HG03097 (cell line): ENCODE measurements around the gene KSR2.

ENCODE experiments used
- ATAC-seq: cut with Tn5 transposase; IDR thresholded peaks from one replicate; pipeline ENCODE4 v1.9.1; 2021; ENCODE audit not compliant: unreplicated experiment, low FRiP score

KSR2 gene

DNA sequence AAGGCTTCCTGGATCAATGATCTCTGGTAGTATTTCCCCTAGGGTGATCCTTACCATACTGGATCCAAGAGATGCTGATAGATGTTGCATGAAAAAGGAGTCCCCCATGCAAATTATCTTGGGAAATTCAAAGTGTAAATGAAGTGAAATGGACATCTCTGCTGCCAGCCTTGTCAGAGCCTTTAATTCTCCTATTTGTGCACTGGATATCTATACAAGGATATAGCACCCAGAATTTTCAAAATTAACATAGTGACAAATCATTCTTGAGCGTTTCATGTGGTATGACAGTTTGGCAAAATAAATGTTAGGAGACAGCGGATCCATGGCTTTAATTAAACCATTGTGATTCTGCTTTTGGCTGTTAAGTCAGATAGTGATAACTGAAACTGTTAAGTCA, 260.9 kb downstream of the KSR2 start:
- ATAC-seq = no peak

DNA sequence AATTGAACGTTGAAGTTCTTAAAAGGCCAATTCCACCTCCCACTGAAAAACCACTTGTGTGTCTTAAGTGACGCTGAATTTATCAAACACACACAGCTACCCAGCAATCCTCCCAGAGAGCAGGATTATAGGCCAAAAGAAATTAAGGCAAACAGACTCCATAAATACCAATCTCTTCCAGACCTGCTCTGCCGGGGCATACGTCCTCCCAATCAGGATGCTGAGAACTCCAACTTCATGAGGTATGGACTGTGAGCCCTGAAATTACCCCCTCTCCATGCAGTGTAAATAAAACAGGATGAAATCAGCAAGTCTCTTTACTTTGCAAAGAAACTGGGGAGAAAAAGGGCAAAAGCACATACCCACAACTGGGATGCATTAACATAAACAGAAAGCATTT, 265.2 kb downstream of the KSR2 start:
- ATAC-seq = no peak

DNA sequence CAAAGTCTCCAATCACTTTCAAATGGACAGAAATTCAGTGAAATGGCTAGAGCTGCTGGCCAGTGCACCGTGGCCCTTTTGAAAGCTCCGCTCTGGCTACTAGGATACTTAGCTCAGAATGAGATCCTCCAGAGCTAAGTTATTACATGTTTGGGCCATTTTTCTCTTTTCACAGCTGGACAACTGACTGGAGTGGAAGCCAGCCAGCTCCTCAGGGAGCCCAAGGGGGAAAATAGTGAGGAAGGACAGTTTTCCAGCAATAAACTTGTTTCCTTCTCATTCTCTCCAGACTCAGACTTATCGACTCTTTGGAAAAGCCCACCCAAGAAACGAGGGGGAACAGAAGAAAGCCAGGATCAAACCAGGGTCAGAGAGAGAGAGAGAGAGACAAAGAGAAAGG, 266.0 kb downstream of the KSR2 start:
- ATAC-seq = no peak

DNA sequence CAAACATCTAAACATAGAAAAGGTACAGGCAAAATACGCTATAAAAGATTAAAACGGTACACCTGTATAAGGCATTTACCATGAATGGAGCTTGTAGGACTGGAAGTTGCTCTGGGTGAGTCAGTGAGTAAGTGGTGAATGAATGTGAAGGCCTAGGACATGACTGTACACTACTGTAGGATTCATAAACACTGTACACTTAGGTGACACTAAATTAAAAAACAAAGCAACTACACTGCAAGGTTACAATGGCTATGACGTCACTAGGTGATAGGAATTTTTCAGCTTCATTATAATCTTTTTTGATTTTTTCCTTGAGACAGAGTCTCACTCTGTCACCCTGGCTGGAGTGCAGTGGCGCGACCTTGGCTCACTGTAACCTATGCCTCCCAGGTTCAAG, 269.2 kb downstream of the KSR2 start:
- ATAC-seq = no peak

DNA sequence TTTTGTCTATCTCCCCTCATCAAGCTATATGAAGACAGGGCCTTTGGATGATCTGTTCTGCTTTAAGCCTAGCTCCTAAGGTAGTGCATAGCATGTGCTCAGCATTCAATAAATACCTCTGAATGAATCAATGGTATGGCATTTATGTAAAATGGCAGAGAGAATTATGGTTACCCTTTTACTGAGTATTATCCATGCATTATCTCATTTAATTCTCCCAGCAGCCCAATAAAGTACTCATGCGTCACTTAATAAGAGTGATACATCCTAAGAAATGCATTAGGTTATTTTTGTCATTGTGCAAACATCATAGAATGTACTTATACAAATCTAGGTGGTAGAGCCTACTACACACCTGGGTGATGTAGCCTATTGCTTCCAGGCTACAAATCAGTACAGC, 269.7 kb downstream of the KSR2 start:
- no peak for ATAC-seq

DNA sequence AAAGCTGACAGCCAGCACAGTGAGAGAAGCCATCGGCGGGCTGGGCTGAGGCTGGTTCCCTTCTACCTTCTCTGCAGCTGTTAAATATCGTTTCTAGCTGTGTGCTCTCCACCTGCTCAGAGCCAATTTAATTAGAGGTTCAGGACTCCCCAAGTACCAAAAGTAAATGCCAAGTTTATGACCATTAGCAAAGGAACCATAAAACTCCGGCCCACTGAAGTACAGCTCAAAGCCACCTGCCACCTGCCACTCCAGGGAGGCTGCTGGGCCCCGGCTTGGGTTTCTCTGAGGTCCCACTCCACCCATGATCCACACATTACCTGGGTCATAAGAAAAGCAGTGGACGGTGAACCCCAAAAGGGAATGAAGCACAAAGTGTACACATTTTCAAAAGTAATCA, 272.8 kb downstream of the KSR2 start:
- ATAC-seq = no peak

DNA sequence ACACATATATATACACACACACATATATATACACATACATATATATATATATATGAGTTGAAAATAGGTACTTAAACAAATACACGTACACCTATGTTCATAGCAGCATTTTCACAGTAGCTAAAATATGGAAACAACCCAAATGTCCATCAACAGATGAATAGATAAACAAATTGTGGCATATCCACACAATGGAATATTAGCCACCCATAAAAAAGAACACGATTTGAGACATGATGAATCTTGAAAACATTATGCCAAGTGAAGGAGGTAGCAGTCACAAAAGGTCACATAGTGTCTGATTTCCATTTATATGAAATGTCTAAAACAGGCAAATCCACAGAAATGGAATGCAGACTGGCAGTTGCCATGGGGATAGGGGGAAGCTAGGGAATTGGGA, 276.3 kb downstream of the KSR2 start:
- ATAC-seq = no peak

DNA sequence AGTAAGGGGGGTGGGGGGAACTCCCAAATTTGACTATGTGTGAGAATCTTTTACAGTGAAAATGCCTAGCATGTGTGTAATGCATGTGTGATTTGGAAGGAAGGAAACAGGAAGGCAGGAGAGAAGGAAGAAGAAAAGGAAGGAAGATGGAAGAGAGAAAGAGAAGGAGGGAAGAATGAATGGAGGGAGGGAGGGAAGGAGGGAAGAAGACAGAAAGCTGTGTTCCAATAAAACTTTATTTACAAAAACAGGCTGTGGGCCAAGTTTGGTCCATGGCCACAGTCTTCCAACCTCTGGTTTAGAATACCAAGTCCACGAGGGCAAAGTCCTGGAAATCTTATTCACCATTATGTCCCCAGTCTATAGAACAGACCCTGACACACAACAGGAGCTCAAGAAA, 278.9 kb downstream of the KSR2 start:
- ATAC-seq = no peak

DNA sequence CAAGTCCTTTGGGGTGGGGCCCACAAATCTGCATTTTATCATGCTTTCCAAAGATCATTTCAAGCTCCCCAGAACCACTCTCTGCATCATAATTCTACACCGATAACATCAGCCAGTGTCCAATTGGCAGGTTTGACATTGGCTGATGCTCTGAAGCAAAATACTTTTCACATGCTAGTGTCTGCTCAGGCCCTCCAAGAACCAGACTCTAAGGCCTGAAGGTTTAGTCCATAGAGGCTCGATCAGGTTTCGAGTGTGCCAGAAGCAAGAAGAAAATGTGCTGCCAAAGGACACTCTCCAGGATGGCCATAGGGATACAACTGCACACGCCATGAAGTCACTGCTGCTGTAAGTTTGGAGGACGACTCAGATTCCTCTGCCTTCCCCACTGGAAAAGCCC, 280.3 kb downstream of the KSR2 start:
- ATAC-seq = no peak

DNA sequence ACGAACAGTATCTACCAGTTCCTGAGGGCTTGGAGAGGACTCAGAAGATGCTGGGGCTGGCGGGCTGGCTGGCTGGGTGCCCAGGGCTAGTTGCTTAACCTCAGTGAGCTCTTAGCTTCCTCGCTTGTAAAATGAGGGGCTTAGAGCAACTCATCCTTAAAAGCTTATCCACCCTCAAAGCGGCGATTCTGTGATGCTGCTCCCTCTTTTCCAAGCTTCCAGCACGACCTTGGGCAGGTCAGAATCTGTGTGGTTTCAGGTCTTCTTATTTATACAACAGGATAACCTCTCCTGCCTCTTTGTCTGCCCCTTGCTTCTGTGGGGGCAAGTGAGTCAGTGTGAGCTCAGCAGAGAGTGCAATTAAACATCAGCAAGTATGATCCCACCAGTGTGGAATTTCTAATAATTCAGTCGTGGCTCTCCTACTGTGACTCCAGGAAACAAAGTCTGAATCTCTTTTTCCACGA, 281.8 kb downstream of the KSR2 start:
- ATAC-seq = no peak

DNA sequence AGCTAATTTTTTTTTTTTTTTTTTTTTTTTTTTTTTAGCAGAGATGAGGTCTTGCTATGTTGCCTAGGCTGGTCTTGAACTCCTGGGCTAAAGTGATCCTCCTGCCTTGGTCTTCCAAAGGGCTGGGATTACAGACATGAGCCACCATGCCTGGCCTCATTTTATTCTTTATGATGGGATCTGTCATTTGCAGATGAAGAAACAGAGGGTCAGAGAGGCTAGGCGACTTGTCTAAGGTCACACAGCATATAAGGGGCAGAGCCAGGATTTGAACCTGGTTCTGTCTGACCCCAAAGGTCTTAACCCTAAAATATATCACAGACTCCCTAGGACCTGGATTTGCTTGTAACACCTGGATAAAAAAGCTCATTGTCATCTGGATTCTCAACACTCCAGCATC, 282.6 kb downstream of the KSR2 start:
- no peak for ATAC-seq

DNA sequence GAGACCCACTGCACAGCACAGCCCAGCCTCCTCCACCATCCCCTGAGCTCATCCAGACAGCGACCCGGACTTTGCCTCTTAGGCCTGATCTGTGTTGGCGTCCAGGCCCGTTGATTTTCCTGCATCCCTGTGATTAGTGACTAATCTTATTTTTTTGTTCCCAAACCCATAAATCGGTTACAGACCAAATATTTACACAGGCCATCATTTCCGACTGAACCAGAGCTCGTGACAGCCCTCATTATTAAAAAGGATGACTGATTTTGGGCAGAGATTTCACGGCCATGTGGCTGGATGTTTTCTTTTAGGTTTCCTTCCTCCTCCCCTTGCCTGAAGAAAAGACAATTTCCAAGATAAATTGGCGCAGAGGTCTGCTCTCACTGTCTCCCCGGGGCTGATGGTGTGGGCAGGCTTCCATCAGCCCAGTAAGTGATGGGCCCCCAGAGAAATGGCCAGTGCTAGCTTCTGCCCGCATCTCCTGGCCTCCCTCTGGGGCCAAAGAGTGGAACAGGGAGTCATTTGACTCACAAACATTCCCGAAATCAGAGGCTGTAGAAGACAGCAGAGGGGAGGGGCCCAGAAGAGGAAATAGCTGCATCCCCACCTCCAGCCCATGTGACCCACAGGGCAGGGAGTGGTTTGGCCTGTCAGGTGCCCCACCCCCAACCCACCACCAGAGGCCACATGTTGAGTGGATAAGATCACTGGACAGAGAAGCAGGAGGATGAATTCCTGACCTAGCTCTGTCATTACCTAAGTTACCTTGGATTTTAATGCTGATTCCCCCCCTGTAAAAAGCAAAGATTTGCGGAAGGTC, 283.5 kb downstream of the KSR2 start:
- no peak for ATAC-seq

DNA sequence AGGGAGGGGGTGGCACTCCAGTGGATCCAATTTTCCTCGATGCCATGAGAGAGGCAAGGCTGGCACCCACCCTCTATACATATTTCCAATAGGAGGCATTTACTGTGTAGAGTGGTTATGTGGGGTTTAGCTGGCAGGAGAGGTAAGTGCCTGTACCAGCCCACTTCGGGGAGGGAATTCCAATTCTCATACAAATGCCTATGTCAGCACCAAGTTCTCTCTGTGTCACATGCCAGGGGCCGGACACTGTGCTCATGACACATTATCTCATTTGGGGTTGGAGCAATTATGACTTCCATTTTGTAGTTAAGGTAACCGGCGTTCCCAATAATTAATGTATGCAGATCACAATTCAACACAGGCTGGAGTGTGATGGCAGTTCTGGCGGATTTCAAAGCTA, 284.3 kb downstream of the KSR2 start:
- no peak for ATAC-seq

DNA sequence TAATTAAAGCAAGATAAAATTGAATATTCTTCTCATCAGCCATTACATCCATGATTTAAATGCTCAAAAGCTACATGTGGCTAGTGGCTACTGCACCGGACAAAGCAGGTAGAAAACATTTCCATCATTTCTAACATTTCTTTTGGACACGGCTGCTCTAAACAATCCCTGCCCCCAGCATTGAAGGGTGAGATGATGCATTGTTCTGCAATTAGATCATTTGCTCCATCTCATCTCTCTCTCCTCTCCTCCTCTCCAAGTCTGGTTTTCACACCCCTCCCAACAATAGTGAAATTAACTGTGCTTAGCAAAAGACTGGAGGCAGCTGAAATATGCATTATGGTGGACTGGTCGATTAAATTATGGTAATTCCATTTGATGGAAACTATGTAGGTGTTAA, 288.5 kb downstream of the KSR2 start:
- no peak for ATAC-seq

DNA sequence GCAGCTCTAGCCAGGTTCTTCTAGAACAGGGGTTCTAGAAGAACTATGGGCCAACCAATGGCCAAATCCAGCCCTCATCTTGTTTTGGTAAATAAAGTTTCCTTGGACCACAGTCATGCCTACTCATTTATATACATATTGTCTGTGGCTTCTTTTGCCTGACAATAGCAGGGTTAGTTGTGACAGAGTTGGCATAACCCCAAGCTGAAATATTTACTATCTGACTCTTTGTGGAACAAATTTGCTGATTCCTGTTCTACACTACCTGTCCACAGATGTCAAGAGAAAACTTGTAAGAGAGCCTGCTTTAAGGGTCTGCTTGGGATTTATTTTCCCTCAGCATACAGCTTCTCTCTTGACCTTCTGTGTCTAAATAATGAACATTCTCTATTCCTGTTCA, 289.0 kb downstream of the KSR2 start:
- no peak for ATAC-seq

DNA sequence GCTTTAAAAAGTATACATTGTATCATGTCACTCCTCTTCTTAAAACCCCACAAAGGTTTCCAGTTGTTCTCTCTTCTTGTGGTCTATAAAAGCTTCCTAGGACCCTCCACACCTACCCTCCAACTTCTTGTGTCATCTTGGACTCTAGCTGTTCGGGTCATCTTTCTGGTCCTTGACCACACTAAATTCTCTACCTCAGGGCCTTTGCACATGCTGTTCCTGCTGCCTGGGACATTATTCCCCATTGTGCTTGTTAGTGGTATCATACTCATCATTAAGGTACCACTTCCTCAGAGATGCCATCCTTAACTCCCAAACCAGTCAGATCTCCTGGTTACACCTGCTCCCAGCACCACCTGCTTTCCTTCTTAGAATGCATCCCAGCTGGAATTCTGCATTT, 294.0 kb downstream of the KSR2 start:
- no peak for ATAC-seq

DNA sequence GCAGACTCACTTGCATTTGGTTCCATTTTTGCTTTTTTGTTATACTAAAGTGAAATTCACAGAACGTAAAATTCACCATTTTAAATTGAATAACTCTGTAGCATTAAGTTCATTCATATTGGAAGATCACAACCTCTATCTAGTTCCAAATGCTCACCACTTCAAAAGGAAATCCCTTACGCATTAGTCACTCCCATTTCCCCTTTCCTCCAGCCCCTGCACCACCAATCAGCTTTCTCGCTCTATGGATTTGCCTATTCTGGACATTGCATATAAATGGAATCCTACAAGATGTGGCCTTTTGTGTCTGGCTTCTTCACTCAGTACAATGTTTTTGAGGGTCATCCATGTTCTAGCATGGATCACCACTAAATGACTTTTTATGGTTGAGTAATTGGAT, 294.5 kb downstream of the KSR2 start:
- no peak for ATAC-seq

DNA sequence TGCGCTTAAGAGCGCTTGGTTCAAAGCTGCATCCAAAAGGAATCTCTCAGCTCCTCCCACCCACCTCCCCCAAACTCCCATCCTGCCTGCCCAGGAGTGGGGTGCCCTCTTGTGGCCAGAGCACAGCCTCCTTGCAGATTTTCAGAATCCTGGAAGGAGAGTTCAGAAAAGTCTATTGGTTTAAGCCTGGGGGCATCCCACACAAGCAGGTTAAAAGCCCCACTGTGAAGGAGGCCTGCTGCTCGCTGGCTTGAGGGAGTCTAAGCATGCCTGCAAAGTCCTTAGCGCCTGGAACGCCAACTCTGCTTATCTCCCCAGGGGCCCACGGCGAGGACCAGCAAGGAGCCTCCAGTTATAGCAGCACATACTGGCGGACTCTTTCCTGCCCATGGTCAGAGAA, 297.1 kb downstream of the KSR2 start:
- no peak for ATAC-seq

DNA sequence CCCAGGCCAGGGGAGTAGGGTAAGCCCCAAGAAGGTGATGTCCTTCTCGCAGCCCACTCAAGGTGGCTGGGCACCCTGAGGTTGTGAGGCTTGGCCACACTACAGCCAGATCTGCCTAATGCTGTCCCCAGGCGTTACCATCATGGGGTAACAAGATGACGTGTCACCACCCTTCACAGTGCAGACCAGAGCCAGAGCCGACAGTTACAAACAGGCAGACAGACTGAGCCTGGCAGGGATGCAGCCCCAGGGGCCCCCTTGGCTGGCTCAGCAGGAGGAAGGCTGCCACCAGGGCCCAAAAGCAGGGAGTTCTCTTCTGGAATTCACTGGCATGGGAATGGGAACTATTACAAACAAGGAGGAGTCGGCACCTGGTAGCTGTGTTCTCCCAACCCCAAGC, 304.6 kb downstream of the KSR2 start:
- no peak for ATAC-seq

DNA sequence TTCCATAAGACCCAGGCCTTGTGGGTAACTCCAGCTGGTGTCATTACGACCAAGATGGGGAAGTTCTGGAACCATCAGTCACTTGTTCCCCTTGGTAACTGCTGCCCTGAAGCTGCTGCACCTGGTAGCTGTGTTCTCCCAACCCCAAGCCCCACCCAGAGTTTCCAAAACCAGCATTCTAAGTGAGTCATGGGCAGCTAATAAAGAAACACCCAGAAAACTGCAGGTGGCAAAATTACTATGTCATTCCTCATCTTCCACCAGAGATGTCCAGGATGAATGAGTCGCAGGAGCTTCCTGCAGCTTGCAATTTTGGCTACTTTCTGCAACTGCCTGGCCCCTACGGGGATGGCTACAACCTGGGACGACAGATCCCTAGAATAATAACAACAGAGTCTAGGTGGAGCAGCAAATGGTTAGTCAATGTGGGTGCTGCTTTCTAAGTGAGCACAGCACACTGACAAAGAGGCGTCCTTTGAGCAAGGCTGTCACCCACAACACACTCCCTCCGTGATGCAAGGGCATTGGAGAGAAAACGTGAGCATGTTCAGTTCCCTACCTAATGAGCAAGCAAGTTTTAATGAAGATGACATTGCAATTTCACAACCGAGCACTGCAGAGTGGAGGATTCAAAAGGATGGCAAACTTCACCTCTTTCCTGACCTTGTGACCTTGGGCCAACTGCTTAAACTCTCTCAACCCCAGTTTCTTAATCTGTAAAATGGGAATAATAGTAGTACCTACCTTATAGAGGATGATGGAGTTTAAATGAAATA, 306.0 kb downstream of the KSR2 start:
- no peak for ATAC-seq

DNA sequence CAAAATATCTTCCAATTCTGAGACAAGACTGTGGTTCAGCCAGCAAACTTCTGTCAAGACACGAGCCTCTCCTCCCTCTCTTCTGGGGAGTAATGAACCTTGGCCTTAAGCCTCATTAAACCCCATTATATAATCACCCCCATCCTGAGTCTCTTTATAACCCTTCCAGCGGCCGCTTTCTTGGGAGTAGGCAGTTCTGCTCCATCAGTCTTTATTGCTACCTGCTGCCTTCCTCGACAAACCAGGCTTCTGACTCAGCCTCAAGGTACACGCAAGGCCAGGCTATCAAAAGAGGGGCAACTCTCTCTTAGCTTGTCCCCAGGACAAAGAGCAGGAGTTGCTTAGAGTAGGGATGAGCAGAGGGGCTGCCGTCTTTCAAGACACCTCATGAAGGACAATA, 306.6 kb downstream of the KSR2 start:
- ATAC-seq = no peak

DNA sequence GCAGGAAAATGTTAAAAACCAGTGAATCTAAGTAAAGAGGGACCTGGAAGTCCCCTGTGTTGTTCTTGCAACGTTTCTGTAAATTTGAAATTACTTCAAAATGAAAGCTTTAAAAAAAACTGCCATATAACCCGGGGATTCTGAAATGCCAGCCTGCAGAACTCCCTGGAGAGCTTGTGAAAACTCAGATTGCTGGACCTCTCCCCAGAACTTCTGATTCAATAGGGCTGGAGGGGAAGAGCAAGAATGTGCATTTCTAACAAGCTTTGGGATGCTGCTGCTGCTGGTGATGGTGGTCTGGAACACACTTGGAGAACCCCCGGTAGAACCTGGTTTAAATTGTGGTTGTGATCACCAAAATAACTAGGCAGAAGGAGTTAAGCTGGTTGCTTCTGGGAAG, 307.3 kb downstream of the KSR2 start:
- ATAC-seq = no peak
